ENCODE data around the gene IRF1. TPM values are rescaled to one million over a fixed set of nuclear protein-coding genes. Genes with fewer than 3 reads are reported as not detected.

The IRF1 gene
- polyA plus RNA-seq, 6 donors from 2014 or later, result 228 to 332 (median 296) TPM

- H3K4me3 Mint-ChIP-seq, result no peak overlapping the region
- no peak for DNase-seq
- H3K9me3 Mint-ChIP-seq, result peaks cover 2 to 11% (median 5%) of the 10 kb centered on the region in 7 donors
- H3K36me3 Mint-ChIP-seq, result no peaks in the 10 kb centered on the region
- peaks cover 0 to 8% (median 6%) of the 10 kb centered on the region in 3 donors for H3K27me3 Mint-ChIP-seq
- no peak overlapping the region for H3K27ac Mint-ChIP-seq
- peaks cover 0 to 5% (median 0%) of the 10 kb centered on the region in 3 donors for H3K4me1 Mint-ChIP-seq
- no peak for ATAC-seq (ENCODE audit: low read depth in 2 of 2)
Observed at GRCh38 chr5:132510076-132510475, 19.5 kb upstream of the IRF1 start.

- Mint-ChIP-seq H3K9me3 (peaks cover 0 to 5% (median 0%) of the 10 kb centered on the region in 7 donors), H3K4me3 (no peak overlapping the region), H3K36me3 (no peaks in the 10 kb centered on the region), H3K4me1 (peaks cover 4 to 15% (median 5%) of the 10 kb centered on the region in 3 donors), H3K27me3 (peaks cover 0 to 8% (median 0%) of the 10 kb centered on the region in 3 donors), H3K27ac (no peak overlapping the region)
- DNase-seq, result no peak
- peak; percentile 34 to 42 for ATAC-seq (ENCODE audit: low read depth in 2 of 2)
Observed at GRCh38 chr5:132506094-132506692, 15.6 kb upstream of the IRF1 start.

GRCh38 chr5:132505641-132506040, 15.1 kb upstream of the IRF1 start:
- peaks cover 9 to 21% (median 10%) of the 10 kb centered on the region in 3 donors for H3K4me1 Mint-ChIP-seq

GRCh38 chr5:132504746-132505145, 14.2 kb upstream of the IRF1 start:
- H3K27me3 Mint-ChIP-seq, result peaks cover 0 to 4% (median 0%) of the 10 kb centered on the region in 3 donors
- H3K9me3 Mint-ChIP-seq, result peaks cover 0 to 3% (median 0%) of the 10 kb centered on the region in 7 donors
- no peaks in the 10 kb centered on the region for H3K36me3 Mint-ChIP-seq
- DNase-seq (no peak), ATAC-seq (ENCODE audit: low read depth in 2 of 2) (no peak)
- no peak overlapping the region for H3K4me3 Mint-ChIP-seq
- H3K27ac Mint-ChIP-seq, result no peak overlapping the region
- peaks cover 13 to 30% (median 16%) of the 10 kb centered on the region in 3 donors for H3K4me1 Mint-ChIP-seq

More at GRCh38 chr5:132505641-132506040, 15.1 kb upstream of the IRF1 start:
- ATAC-seq (ENCODE audit: low read depth in 2 of 2) (no peak), DNase-seq (no peak)
- peaks cover 0 to 8% (median 0%) of the 10 kb centered on the region in 3 donors for H3K27me3 Mint-ChIP-seq
- H3K27ac Mint-ChIP-seq, result peak overlapping the region in 1 of 6 donors; percentile 63
- H3K9me3 Mint-ChIP-seq, result peaks cover 0 to 5% (median 0%) of the 10 kb centered on the region in 7 donors
- no peaks in the 10 kb centered on the region for H3K36me3 Mint-ChIP-seq
- no peak overlapping the region for H3K4me3 Mint-ChIP-seq

GRCh38 chr5:132503244-132503643, 12.7 kb upstream of the IRF1 start:
- Mint-ChIP-seq H3K9me3 (no peaks in the 10 kb centered on the region), H3K4me1 (peaks cover 20 to 37% (median 25%) of the 10 kb centered on the region in 3 donors), H3K36me3 (no peaks in the 10 kb centered on the region), H3K4me3 (peak overlapping the region in 1 of 8 donors; percentile 62), H3K27me3 (no peaks in the 10 kb centered on the region), H3K27ac (peak overlapping the region in 2 of 6 donors; percentile 42 to 74)
- no peak for ATAC-seq (ENCODE audit: low read depth in 2 of 2)
- DNase-seq, result no peak

GRCh38 chr5:132501961-132502931, 11.7 kb upstream of the IRF1 start:
- no peaks in the 10 kb centered on the region for H3K9me3 Mint-ChIP-seq
- H3K4me3 Mint-ChIP-seq, result peak overlapping the region in 1 of 8 donors; percentile 29
- peaks cover 22 to 45% (median 28%) of the 10 kb centered on the region in 3 donors for H3K4me1 Mint-ChIP-seq
- H3K27me3 Mint-ChIP-seq, result no peaks in the 10 kb centered on the region
- ATAC-seq (ENCODE audit: low read depth in 2 of 2) (no peak), DNase-seq (no peak)
- no peaks in the 10 kb centered on the region for H3K36me3 Mint-ChIP-seq
- H3K27ac Mint-ChIP-seq, result peak overlapping the region in 3 of 6 donors; percentile 21 to 57 (median 51)

- no peaks in the 10 kb centered on the region for H3K27me3 Mint-ChIP-seq
- peak overlapping the region in 1 of 8 donors; percentile 10 for H3K4me3 Mint-ChIP-seq
- H3K4me1 Mint-ChIP-seq, result peaks cover 25 to 47% (median 30%) of the 10 kb centered on the region in 3 donors
- peak overlapping the region in 1 of 6 donors; percentile 84 for H3K27ac Mint-ChIP-seq
- no peaks in the 10 kb centered on the region for H3K36me3 Mint-ChIP-seq
- ATAC-seq (ENCODE audit: low read depth in 2 of 2) (no peak), DNase-seq (no peak)
- H3K9me3 Mint-ChIP-seq, result no peaks in the 10 kb centered on the region
Observed at GRCh38 chr5:132501629-132501956, 11.0 kb upstream of the IRF1 start.

- no peaks in the 10 kb centered on the region for H3K36me3 Mint-ChIP-seq
- peak overlapping the region in 4 of 8 donors; percentile 10 to 39 (median 20) for H3K4me3 Mint-ChIP-seq
- H3K27me3 Mint-ChIP-seq, result no peaks in the 10 kb centered on the region
- H3K4me1 Mint-ChIP-seq, result peaks cover 25 to 45% (median 34%) of the 10 kb centered on the region in 3 donors
- H3K27ac Mint-ChIP-seq, result peak overlapping the region; percentile 54 to 95 (median 88)
- DNase-seq (peak; percentile 89), ATAC-seq (ENCODE audit: low read depth in 2 of 2) (peak; percentile 53 to 57)
- H3K9me3 Mint-ChIP-seq, result no peaks in the 10 kb centered on the region
Observed at GRCh38 chr5:132500931-132501628, 10.5 kb upstream of the IRF1 start.

GRCh38 chr5:132500244-132500930, 9.8 kb upstream of the IRF1 start:
- H3K27me3 Mint-ChIP-seq, result no peaks in the 10 kb centered on the region
- DNase-seq (no peak), ATAC-seq (ENCODE audit: low read depth in 2 of 2) (no peak)
- H3K27ac Mint-ChIP-seq, result peak overlapping the region; percentile 54 to 95 (median 80)
- H3K4me1 Mint-ChIP-seq, result peaks cover 28 to 46% (median 34%) of the 10 kb centered on the region in 3 donors
- H3K9me3 Mint-ChIP-seq, result no peaks in the 10 kb centered on the region
- peak overlapping the region in 2 of 8 donors; percentile 10 to 39 for H3K4me3 Mint-ChIP-seq
- no peaks in the 10 kb centered on the region for H3K36me3 Mint-ChIP-seq

- Mint-ChIP-seq H3K27ac (peak overlapping the region; percentile 36 to 95 (median 85)), H3K36me3 (no peaks in the 10 kb centered on the region), H3K27me3 (no peaks in the 10 kb centered on the region), H3K4me1 (peaks cover 36 to 54% (median 36%) of the 10 kb centered on the region in 3 donors), H3K4me3 (peak overlapping the region in 2 of 8 donors; percentile 12 to 39), H3K9me3 (no peaks in the 10 kb centered on the region)
- DNase-seq, result no peak
- ATAC-seq (ENCODE audit: low read depth in 2 of 2), result no peak
Observed at GRCh38 chr5:132499440-132500243, 9.1 kb upstream of the IRF1 start.

- DNase-seq (no peak), ATAC-seq (ENCODE audit: low read depth in 2 of 2) (no peak)
- Mint-ChIP-seq H3K27ac (peak overlapping the region; percentile 60 to 97 (median 86)), H3K36me3 (no peaks in the 10 kb centered on the region), H3K4me3 (peak overlapping the region in 1 of 8 donors; percentile 34), H3K4me1 (peaks cover 44 to 63% (median 44%) of the 10 kb centered on the region in 3 donors), H3K27me3 (no peaks in the 10 kb centered on the region), H3K9me3 (no peaks in the 10 kb centered on the region)
Observed at GRCh38 chr5:132498686-132499271, 8.2 kb upstream of the IRF1 start.

- Mint-ChIP-seq H3K9me3 (no peaks in the 10 kb centered on the region), H3K36me3 (no peaks in the 10 kb centered on the region), H3K27ac (peak overlapping the region in 4 of 6 donors; percentile 44 to 96 (median 76)), H3K4me1 (peaks cover 45 to 69% (median 50%) of the 10 kb centered on the region in 3 donors), H3K27me3 (no peaks in the 10 kb centered on the region), H3K4me3 (peak overlapping the region in 7 of 8 donors; percentile 88 to 97 (median 94))
- ATAC-seq (ENCODE audit: low read depth in 2 of 2) (no peak), DNase-seq (no peak)
Observed at GRCh38 chr5:132498152-132498551, 7.6 kb upstream of the IRF1 start.
